GM18868 (cell line): Measurements from ENCODE around the gene SPIN2A.
"Not testable (repeated sequence)": the region's sequence is repeated elsewhere in the genome, so short reads cannot be mapped to it uniquely, and the experiment has no call there.

ENCODE experiments used
- ATAC-seq: cut with Tn5 transposase; IDR thresholded peaks from one replicate; pipeline ENCODE4 v1.9.1; 2021; ENCODE audit warnings: mild to moderate bottlenecking, moderate library complexity; ENCODE audit not compliant: unreplicated experiment

The SPIN2A gene

GRCh38 chrX:57103489-57103888 lies 33.7 kb downstream of the SPIN2A start:
- ATAC-seq, result no peak

DNA sequence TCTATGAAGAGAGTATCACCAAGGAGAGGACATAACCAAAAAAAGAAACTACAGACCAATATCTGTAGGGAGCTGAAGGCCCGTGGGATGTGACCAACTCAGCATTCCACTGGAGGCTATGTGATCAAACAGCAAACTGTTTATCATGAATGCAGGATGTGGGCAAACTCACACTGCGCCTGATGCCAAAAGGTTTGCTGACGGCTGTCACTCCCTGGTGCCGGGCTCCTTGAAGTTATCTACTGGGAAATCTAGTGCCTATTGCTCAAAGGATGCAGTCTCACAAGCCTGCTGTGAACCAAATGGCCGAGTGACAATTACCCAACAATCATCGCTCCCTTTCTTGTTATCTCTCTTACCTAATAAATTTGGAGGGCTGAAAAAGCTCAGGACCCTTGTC lies 34.3 kb downstream of the SPIN2A start:
- ATAC-seq, result not testable (repeated sequence)
